Neural cell (in vitro differentiated cells): ENCODE measurements around the gene NRL. TPM values are rescaled to one million over a fixed set of nuclear protein-coding genes. Genes with fewer than 3 reads are reported as not detected.

ENCODE experiments used
- H2AFZ ChIP-seq: fragments of 200-600, 300-800 bp; sonication (generic), shearing (Covaris generic); 2 replicates; pipeline ENCODE4 v1.6.0; 2014; ENCODE audit warnings: low read depth, mild to moderate bottlenecking, antibody characterized with exemption, low read length, moderate library complexity
- H3F3A ChIP-seq: fragments of 200-600 bp; shearing (Covaris generic); 2 replicates; pipeline ENCODE4 v1.6.1; 2016; ENCODE audit warnings: mild to moderate bottlenecking, moderate library complexity, mixed read lengths, antibody characterized with exemption, low read length; ENCODE audit not compliant: insufficient read depth, poor library complexity, severe bottlenecking
- H3K27ac ChIP-seq: fragments of 200-600, 300-800 bp; sonication (generic), shearing (Covaris generic); 2 replicates; pipeline ENCODE4 v1.5.1; 2014; ENCODE audit warnings: mild to moderate bottlenecking, low read length, moderate library complexity
- H3K27me3 ChIP-seq: fragments of 300-800, 200-600 bp; sonication (generic), shearing (Covaris generic); 2 replicates; pipeline ENCODE4 v1.6.0; 2014; ENCODE audit warnings: mild to moderate bottlenecking, low read depth, low read length, moderate library complexity; ENCODE audit not compliant: insufficient read depth
- H3K36me3 ChIP-seq: fragments of 300-800, 200-600 bp; sonication (generic), shearing (Covaris generic); 2 replicates; pipeline ENCODE4 v1.5.1; 2014; ENCODE audit warnings: mild to moderate bottlenecking, antibody characterized with exemption, low read length, moderate library complexity; ENCODE audit not compliant: insufficient read depth
- H3K4me2 ChIP-seq: fragments of 300-800, 200-600 bp; sonication (generic), shearing (Covaris generic); 2 replicates; pipeline ENCODE4 v1.6.0; 2014; ENCODE audit warnings: mild to moderate bottlenecking, low read length
- H3K4me3 ChIP-seq: fragments of 300-800, 200-600 bp; sonication (generic), shearing (Covaris generic); 2 replicates; pipeline ENCODE4 v1.5.1; 2014; ENCODE audit warnings: mild to moderate bottlenecking, low read length, moderate library complexity
- H3K79me2 ChIP-seq: fragments of 200-600 bp; shearing (Covaris generic); replicated peaks from 2 replicates; pipeline ENCODE4 v1.6.0; 2014; ENCODE audit warnings: mild to moderate bottlenecking, low read length, moderate library complexity; ENCODE audit not compliant: insufficient read depth
- H3K9ac ChIP-seq: fragments of 300-800, 200-600 bp; sonication (generic), shearing (Covaris generic); 2 replicates; pipeline ENCODE4 v1.6.1; 2016; ENCODE audit warnings: mild to moderate bottlenecking, low read length, mixed read lengths
- H3K9me2 ChIP-seq: fragments of 200-600 bp; shearing (Covaris generic); 2 replicates; pipeline ENCODE4 v1.6.1; 2016; ENCODE audit warnings: mild to moderate bottlenecking, low read length, mixed read lengths; ENCODE audit not compliant: insufficient read depth
- H3K9me3 ChIP-seq: fragments of 200-600, 300-800 bp; sonication (generic), shearing (Covaris generic); 2 replicates; pipeline ENCODE4 v1.6.1; 2016; ENCODE audit warnings: mild to moderate bottlenecking, mixed run types, low read length, moderate library complexity, mixed read lengths
- H4K20me1 ChIP-seq: fragments of 200-600 bp; shearing (Covaris generic); 2 replicates; pipeline ENCODE4 v1.6.1; 2016; ENCODE audit warnings: mild to moderate bottlenecking, mixed run types; ENCODE audit not compliant: insufficient read depth
- EP300 ChIP-seq: fragments of 450-650 bp; conservative IDR thresholded peaks from 2 replicates; pipeline ENCODE4 v1.6.1; 2014; ENCODE audit warnings: antibody characterized with exemption, mild to moderate bottlenecking, moderate library complexity; ENCODE audit not compliant: poor library complexity, severe bottlenecking
- EZH2 ChIP-seq: fragments of 200-600, 300-800 bp; shearing (Covaris generic), sonication (generic); IDR thresholded peaks from 2 replicates; pipeline ENCODE4 v1.6.1; 2014; ENCODE audit warnings: antibody characterized with exemption, low read length, borderline replicate concordance, mild to moderate bottlenecking; ENCODE audit not compliant: insufficient read depth, poor library complexity, severe bottlenecking
- MXI1 ChIP-seq: fragments of 450-650 bp; conservative IDR thresholded peaks from 2 replicates; pipeline ENCODE4 v1.6.1; 2014; ENCODE audit warnings: antibody characterized with exemption, mild to moderate bottlenecking; ENCODE audit not compliant: poor library complexity, severe bottlenecking
- POLR2AphosphoS5 ChIP-seq: IDR thresholded peaks from 2 replicates; pipeline ENCODE4 v1.6.1; 2012
- RAD21 ChIP-seq: fragments of 450-650 bp; conservative IDR thresholded peaks from 2 replicates; pipeline ENCODE4 v1.6.1; 2014; ENCODE audit warnings: antibody characterized with exemption, mild to moderate bottlenecking, moderate library complexity
- SMC3 ChIP-seq: fragments of 450-650 bp; conservative IDR thresholded peaks from 2 replicates; pipeline ENCODE4 v1.6.1; 2014; ENCODE audit warnings: antibody characterized with exemption, mild to moderate bottlenecking, moderate library complexity; ENCODE audit not compliant: poor library complexity
- TAF1 ChIP-seq: IDR thresholded peaks from 2 replicates; pipeline ENCODE4 v1.6.1; 2012; ENCODE audit warnings: low read depth
- polyA plus RNA-seq: library from polyadenylated mRNA; depleted of rRNA; stranded (reverse); fragments of >200 nt; gene quantifications from 2 replicates; pipeline ENCODE4 v1.2.3, GENCODE V29; 2014
- TF ChIP-seq, protein P1 (sequence below): fragments of 450-650 bp; IDR thresholded peaks from 2 replicates; pipeline ENCODE4 v1.5.1; 2014; ENCODE audit warnings: antibody characterized with exemption, mild to moderate bottlenecking, moderate library complexity; ENCODE audit not compliant: poor library complexity, severe bottlenecking
- TF ChIP-seq, protein P2 (sequence below): IDR thresholded peaks from 2 replicates; pipeline ENCODE4 v1.6.1; 2012; ENCODE audit warnings: borderline replicate concordance

The NRL gene
- polyA plus RNA-seq, 1 donor from 2014 or later = 9.5 TPM

DNA sequence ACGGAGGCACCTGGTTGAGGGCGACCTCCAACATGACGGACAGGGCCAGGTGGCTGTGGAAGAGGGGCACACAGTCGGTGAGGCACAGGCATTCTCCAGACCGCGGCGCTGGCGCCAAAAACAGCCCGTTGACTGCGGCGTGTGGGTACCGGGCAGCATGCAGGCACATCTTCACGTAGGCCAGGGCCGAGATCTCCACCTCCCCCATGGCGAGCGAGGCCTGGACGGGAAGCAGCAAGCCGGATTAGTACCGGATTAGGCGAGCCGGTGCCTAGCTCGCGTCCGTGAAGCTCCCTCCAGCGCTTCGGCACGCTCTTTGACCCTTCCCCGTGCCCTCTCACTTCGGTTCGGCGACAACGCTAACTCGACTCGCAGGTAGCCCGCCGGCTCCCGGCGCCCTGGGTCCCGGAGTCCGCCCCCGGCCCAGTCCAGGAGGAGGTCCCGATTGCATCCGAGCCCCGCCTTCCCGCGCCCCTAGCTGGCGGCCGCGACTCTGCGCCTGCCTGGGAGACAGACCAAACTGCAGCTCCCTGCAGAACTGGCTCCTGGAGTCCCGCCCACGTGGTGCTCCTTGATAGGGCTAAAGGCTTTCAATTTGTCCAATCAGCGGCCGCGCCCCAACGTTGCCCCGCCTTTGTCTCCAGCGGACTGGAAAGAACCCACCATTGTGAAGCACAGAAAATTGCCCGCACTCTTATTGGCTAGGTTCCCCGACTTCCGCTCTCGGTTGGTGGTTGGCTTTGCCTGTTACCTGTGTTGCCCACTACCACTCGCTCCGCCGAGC is 26.5 kb upstream of the NRL start, which contains the start of gene EMC9:
Gene EMC9, minus strand, starts transcription at position 495 of the 784 bp plus-strand sequence. Its CDS starts 287 bp downstream, at position 208.
- Histone ChIP-seq H3K9ac (peak within 1 kb of the TSS; percentile 89), H3K27me3 (no peaks in the 10 kb centered on the region), H3K79me2 (peaks cover 10% of the 10 kb centered on the region), H3K4me2 (peak within 1 kb of the TSS; percentile 94), H3K36me3 (no peaks in the 10 kb centered on the region), H3K4me3 (peak within 1 kb of the TSS; percentile 90), H4K20me1 (no peaks in the 10 kb centered on the region), H2AFZ (peak within 1 kb of the TSS; percentile 61), H3K9me3 (no peaks in the 10 kb centered on the region), H3F3A (peaks cover 11% of the 10 kb centered on the region), H3K27ac (peak within 1 kb of the TSS; percentile 90), H3K9me2 (no peaks in the 10 kb centered on the region)
- TF ChIP-seq RAD21 (no peak), MXI1 (peak; percentile 81), EP300 (no peak), SMC3 (peak; percentile 10), POLR2AphosphoS5 (peak; percentile 82), TAF1 (peak; percentile 87), EZH2 (no peak)
- TF ChIP-seq, protein P1, sequence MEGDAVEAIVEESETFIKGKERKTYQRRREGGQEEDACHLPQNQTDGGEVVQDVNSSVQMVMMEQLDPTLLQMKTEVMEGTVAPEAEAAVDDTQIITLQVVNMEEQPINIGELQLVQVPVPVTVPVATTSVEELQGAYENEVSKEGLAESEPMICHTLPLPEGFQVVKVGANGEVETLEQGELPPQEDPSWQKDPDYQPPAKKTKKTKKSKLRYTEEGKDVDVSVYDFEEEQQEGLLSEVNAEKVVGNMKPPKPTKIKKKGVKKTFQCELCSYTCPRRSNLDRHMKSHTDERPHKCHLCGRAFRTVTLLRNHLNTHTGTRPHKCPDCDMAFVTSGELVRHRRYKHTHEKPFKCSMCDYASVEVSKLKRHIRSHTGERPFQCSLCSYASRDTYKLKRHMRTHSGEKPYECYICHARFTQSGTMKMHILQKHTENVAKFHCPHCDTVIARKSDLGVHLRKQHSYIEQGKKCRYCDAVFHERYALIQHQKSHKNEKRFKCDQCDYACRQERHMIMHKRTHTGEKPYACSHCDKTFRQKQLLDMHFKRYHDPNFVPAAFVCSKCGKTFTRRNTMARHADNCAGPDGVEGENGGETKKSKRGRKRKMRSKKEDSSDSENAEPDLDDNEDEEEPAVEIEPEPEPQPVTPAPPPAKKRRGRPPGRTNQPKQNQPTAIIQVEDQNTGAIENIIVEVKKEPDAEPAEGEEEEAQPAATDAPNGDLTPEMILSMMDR = peak; percentile 74
- TF ChIP-seq, protein P2, sequence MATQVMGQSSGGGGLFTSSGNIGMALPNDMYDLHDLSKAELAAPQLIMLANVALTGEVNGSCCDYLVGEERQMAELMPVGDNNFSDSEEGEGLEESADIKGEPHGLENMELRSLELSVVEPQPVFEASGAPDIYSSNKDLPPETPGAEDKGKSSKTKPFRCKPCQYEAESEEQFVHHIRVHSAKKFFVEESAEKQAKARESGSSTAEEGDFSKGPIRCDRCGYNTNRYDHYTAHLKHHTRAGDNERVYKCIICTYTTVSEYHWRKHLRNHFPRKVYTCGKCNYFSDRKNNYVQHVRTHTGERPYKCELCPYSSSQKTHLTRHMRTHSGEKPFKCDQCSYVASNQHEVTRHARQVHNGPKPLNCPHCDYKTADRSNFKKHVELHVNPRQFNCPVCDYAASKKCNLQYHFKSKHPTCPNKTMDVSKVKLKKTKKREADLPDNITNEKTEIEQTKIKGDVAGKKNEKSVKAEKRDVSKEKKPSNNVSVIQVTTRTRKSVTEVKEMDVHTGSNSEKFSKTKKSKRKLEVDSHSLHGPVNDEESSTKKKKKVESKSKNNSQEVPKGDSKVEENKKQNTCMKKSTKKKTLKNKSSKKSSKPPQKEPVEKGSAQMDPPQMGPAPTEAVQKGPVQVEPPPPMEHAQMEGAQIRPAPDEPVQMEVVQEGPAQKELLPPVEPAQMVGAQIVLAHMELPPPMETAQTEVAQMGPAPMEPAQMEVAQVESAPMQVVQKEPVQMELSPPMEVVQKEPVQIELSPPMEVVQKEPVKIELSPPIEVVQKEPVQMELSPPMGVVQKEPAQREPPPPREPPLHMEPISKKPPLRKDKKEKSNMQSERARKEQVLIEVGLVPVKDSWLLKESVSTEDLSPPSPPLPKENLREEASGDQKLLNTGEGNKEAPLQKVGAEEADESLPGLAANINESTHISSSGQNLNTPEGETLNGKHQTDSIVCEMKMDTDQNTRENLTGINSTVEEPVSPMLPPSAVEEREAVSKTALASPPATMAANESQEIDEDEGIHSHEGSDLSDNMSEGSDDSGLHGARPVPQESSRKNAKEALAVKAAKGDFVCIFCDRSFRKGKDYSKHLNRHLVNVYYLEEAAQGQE = peak; percentile 42

DNA sequence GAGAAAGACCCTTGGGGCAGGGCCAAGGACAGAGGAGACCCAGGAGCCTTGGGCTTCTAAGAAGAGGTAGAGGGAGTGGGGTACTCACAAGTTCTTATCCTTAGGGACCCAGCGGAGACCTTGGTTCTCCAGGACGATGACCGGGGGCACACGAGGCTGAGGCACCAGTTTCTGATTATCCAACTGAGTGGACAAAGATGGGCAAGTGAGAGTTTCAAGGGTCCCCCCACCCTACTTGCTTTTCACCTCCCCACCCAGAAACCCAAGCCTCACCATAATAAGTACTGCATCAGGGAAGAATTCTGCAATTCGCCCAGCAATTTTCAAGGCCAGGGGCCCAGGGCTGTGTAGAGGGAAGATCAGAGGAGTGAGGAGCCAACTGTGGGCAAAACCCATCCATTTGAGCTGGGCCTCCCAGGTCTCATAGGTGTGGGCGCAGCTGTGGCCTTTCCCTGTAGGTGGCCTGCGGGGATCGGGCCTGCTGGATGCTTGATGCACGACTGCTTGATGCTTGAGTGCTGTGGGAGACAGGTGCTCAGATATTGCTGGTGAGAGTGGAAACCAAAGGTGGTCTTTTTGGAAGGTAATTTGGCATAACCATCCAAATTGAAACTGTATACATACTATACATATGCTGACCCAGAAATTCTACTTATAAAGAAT is 24.7 kb upstream of the NRL start:
- no peaks in the 10 kb centered on the region for H3K9me2 ChIP-seq
- no peaks in the 10 kb centered on the region for H3K9me3 ChIP-seq
- H3K4me2 ChIP-seq = peak overlapping the region; percentile 34
- H2AFZ ChIP-seq = no peak overlapping the region
- H3K36me3 ChIP-seq = no peaks in the 10 kb centered on the region
- H3K9ac ChIP-seq = no peak overlapping the region
- no peak overlapping the region for H3K27ac ChIP-seq
- peaks cover 10% of the 10 kb centered on the region for H3K79me2 ChIP-seq
- TF ChIP-seq MXI1 = no peak
- H4K20me1 ChIP-seq = no peaks in the 10 kb centered on the region
- peaks cover 11% of the 10 kb centered on the region for H3F3A ChIP-seq
- H3K4me3 ChIP-seq = peak overlapping the region; percentile 90
- H3K27me3 ChIP-seq = no peaks in the 10 kb centered on the region
